GM13976 (cell line): Measurements from ENCODE around the gene TPRA1.

Experiments used
- DNase-seq: peaks from one replicate; pipeline ENCODE4 v3.0.0; 2012; ENCODE audit warnings: low spot score
- CTCF ChIP-seq: IDR thresholded peaks from 2 replicates; pipeline ENCODE4 v1.5.1; 2012; ENCODE audit warnings: borderline replicate concordance, mild to moderate bottlenecking; ENCODE audit not compliant: insufficient read depth; ENCODE audit errors: extremely low read depth, missing control alignments, control extremely low read depth
- in situ Hi-C: fragments of 300-500 bp; cut with MboI; formaldehyde crosslinking; loops from one replicate; pipeline ENCODE4 v1.12.0; 2022; ENCODE audit warnings: low sequenced_read_pairs, mixed read lengths, inconsistent platforms; ENCODE audit not compliant: unreplicated experiment

TPRA1 gene

GRCh38 chr3:127632035-127632820 lies 41.7 kb upstream of the TPRA1 start:
- in situ Hi-C loops: no loop called here
- TF ChIP-seq CTCF: no peak
- no peak for DNase-seq

GRCh38 chr3:127630811-127631714 lies 40.5 kb upstream of the TPRA1 start:
- DNase-seq: no peak
- in situ Hi-C loops: no loop called here
- no peak for TF ChIP-seq CTCF

GRCh38 chr3:127629467-127630403 lies 39.2 kb upstream of the TPRA1 start:
- TF ChIP-seq CTCF: no peak
- DNase-seq: no peak
- in situ Hi-C loops: no loop called here

GRCh38 chr3:127628788-127629466 lies 38.4 kb upstream of the TPRA1 start, which contains the start of gene PODXL2:
Gene PODXL2, plus strand, starts transcription at chr3:127629185. Its CDS starts 35 bp downstream, at chr3:127629220.
- no peak for TF ChIP-seq CTCF
- in situ Hi-C loops: no loop called here
- peak; percentile 81 for DNase-seq

- no peak for DNase-seq
- no peak for TF ChIP-seq CTCF
- in situ Hi-C loops: no loop called here
Observed at GRCh38 chr3:127628426-127628787, 37.9 kb upstream of the TPRA1 start.
